SK-N-SH treated with all-trans-retinoic acid at 6 μM for 48 hours (cell line): ENCODE results near the gene C2orf69.

ENCODE experiments used
- ARNTL ChIP-seq: fragments of 450-650 bp; formaldehyde crosslinking; IDR thresholded peaks from 2 replicates; pipeline ENCODE4 v1.5.0; 2020; ENCODE audit warnings: low read depth, mild to moderate bottlenecking, moderate library complexity, borderline replicate concordance
- BACH2 ChIP-seq: fragments of 250-450 bp; sonication (Bioruptor Pico); IDR thresholded peaks from 2 replicates; pipeline ENCODE4 v1.9.0; 2021; ENCODE audit warnings: mild to moderate bottlenecking, borderline replicate concordance
- CREB5 ChIP-seq: fragments of 250-450 bp; sonication (Bioruptor Pico); IDR thresholded peaks from 2 replicates; pipeline ENCODE4 v1.5.1; 2020; ENCODE audit warnings: low read depth, mild to moderate bottlenecking, moderate library complexity
- ISL1 ChIP-seq: fragments of 250-450 bp; sonication (Bioruptor Pico); IDR thresholded peaks from 2 replicates; pipeline ENCODE4 v2.1.2; 2022; ENCODE audit warnings: mild to moderate bottlenecking, moderate library complexity
- OSR1 ChIP-seq: fragments of 250-450 bp; sonication (Bioruptor Pico); IDR thresholded peaks from 2 replicates; pipeline ENCODE4 v1.8.0; 2022; ENCODE audit warnings: moderate library complexity, mild to moderate bottlenecking, inconsistent platforms
- PPARA ChIP-seq: fragments of 250-450 bp; sonication (Bioruptor Pico); IDR thresholded peaks from 2 replicates; pipeline ENCODE4 v1.5.0; 2020; ENCODE audit warnings: mild to moderate bottlenecking, borderline replicate concordance
- RARB ChIP-seq: fragments of 250-450 bp; sonication (Bioruptor Pico); IDR thresholded peaks from 2 replicates; pipeline ENCODE4 v1.8.0; 2021; ENCODE audit warnings: mild to moderate bottlenecking, moderate library complexity
- TOX ChIP-seq: fragments of 250-450 bp; sonication (Bioruptor Pico); IDR thresholded peaks from 2 replicates; pipeline ENCODE4 v1.8.0; 2021; ENCODE audit warnings: mild to moderate bottlenecking, moderate library complexity, borderline replicate concordance
- ZC3H10 ChIP-seq: fragments of 250-450 bp; sonication (Bioruptor Pico); IDR thresholded peaks from 2 replicates; pipeline ENCODE4 v1.5.1; 2021; ENCODE audit warnings: mild to moderate bottlenecking, moderate library complexity
- ZFP3 ChIP-seq: fragments of 250-450 bp; sonication (Bioruptor Pico); IDR thresholded peaks from 2 replicates; pipeline ENCODE4 v1.5.0; 2020; ENCODE audit warnings: mild to moderate bottlenecking, moderate library complexity
- ZFP30 ChIP-seq: fragments of 450-650 bp; formaldehyde crosslinking; IDR thresholded peaks from 2 replicates; pipeline ENCODE4 v1.5.0; 2022; ENCODE audit warnings: mild to moderate bottlenecking, moderate library complexity
- ZNF70 ChIP-seq: fragments of 450-650 bp; formaldehyde crosslinking; IDR thresholded peaks from 2 replicates; pipeline ENCODE4 v1.5.0; 2020; ENCODE audit warnings: mild to moderate bottlenecking, moderate library complexity
- TF ChIP-seq, protein P1 (sequence below): fragments of 250-450 bp; sonication (Bioruptor Pico); IDR thresholded peaks from 2 replicates; pipeline ENCODE4 v1.8.0; 2020; ENCODE audit warnings: mild to moderate bottlenecking, moderate library complexity, borderline replicate concordance
- TF ChIP-seq, protein P2 (sequence below): fragments of 250-450 bp; sonication (Bioruptor Pico); IDR thresholded peaks from 2 replicates; pipeline ENCODE4 v1.8.0; 2021; ENCODE audit warnings: low read depth, mild to moderate bottlenecking, moderate library complexity, borderline replicate concordance

DNA sequence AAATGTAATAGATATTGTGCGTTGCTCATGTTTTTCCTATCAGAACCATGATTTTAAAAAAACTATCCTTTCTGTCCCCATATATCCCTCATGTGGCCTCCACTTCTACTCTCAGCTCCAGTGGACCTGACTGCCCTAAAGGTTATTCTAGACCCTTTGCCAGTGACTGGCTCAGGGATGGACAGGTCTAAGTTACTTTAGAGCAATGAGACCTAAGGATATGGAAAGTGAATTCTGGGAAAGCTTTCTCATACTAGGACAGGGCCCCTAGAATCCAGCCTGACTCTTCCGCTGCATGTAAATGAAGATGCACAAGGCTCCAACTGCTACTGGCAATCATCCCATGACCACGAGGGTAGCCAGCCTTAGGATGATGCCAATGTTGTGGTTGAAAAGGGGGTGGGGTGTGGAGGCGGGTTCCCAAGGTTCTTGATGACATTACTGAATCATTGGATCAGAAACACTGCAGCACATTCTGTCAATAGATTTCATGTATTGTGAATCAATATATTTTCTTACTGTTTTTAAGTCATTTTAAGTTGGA, 21.3 kb downstream of the C2orf69 start:
- TF ChIP-seq ZC3H10 (CRISPR knock-in tag): no peak
- TF ChIP-seq RARB (CRISPR knock-in tag): no peak
- no peak for TF ChIP-seq ISL1 (CRISPR knock-in tag)
- no peak for TF ChIP-seq PPARA (CRISPR knock-in tag)
- TF ChIP-seq ZFP30 (CRISPR knock-in tag): no peak
- TF ChIP-seq ZNF70 (CRISPR knock-in tag): no peak
- TF ChIP-seq, protein P1, sequence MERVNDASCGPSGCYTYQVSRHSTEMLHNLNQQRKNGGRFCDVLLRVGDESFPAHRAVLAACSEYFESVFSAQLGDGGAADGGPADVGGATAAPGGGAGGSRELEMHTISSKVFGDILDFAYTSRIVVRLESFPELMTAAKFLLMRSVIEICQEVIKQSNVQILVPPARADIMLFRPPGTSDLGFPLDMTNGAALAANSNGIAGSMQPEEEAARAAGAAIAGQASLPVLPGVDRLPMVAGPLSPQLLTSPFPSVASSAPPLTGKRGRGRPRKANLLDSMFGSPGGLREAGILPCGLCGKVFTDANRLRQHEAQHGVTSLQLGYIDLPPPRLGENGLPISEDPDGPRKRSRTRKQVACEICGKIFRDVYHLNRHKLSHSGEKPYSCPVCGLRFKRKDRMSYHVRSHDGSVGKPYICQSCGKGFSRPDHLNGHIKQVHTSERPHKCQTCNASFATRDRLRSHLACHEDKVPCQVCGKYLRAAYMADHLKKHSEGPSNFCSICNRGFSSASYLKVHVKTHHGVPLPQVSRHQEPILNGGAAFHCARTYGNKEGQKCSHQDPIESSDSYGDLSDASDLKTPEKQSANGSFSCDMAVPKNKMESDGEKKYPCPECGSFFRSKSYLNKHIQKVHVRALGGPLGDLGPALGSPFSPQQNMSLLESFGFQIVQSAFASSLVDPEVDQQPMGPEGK (CRISPR knock-in tag): no peak
- no peak for TF ChIP-seq ARNTL (CRISPR knock-in tag)
- TF ChIP-seq CREB5: no peak
- TF ChIP-seq OSR1: no peak
- TF ChIP-seq ZFP3 (CRISPR knock-in tag): no peak
- TF ChIP-seq TOX: no peak
- TF ChIP-seq BACH2 (CRISPR knock-in tag): no peak
- TF ChIP-seq, protein P2, sequence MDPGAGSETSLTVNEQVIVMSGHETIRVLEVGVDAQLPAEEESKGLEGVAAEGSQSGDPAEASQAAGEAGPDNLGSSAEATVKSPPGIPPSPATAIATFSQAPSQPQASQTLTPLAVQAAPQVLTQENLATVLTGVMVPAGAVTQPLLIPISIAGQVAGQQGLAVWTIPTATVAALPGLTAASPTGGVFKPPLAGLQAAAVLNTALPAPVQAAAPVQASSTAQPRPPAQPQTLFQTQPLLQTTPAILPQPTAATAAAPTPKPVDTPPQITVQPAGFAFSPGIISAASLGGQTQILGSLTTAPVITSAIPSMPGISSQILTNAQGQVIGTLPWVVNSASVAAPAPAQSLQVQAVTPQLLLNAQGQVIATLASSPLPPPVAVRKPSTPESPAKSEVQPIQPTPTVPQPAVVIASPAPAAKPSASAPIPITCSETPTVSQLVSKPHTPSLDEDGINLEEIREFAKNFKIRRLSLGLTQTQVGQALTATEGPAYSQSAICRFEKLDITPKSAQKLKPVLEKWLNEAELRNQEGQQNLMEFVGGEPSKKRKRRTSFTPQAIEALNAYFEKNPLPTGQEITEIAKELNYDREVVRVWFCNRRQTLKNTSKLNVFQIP (CRISPR knock-in tag): no peak
